ENCODE results near the gene LETMD1.

Gene LETMD1

GRCh38 chr12:51047655-51048540, at the start of gene LETMD1:
Gene LETMD1 (plus strand): TSS chr12:51048327. CDS start chr12:51048357, 30 bp downstream.
- Histone ChIP-seq H3K9me2 (replicated peaks; ENCODE audit: insufficient read depth, low read length) (no peaks in the 10 kb centered on the region), H4K20me1 (ENCODE audit: low read depth, low read length) (no peaks in the 10 kb centered on the region), H3K4me3 (ENCODE audit: insufficient read depth, low read length, poor library complexity, severe bottlenecking) (peak within 1 kb of the TSS; percentile 78), H3K27me3 (ENCODE audit: low read length) (no peaks in the 10 kb centered on the region), H3K4me2 (ENCODE audit: low read depth, low read length, poor library complexity, severe bottlenecking) (peak within 1 kb of the TSS; percentile 93), H3K27ac (ENCODE audit: low read depth, low read length) (peak within 1 kb of the TSS; percentile 52), H3F3A (ENCODE audit: insufficient read depth) (no peaks in the 10 kb centered on the region), H3K79me2 (ENCODE audit: insufficient read depth, low read length) (peaks cover 19% of the 10 kb centered on the region), H3K9ac (ENCODE audit: low read length) (peak within 1 kb of the TSS; percentile 85), H3K36me3 (ENCODE audit: low read length) (peaks cover 7% of the 10 kb centered on the region; the same call in 1 of the 2 replicates), H3K9me3 (ENCODE audit: insufficient read depth, low read length) (no peaks in the 10 kb centered on the region), H2AFZ (ENCODE audit: low read depth, low read length, severe bottlenecking) (peak within 1 kb of the TSS; percentile 56)
- TF ChIP-seq EZH2phosphoT487 (conservative IDR thresholded peaks at IDR 0.05; ENCODE audit: low read length) (no peak), CTCF (IDR thresholded peaks at IDR 0.05; ENCODE audit: insufficient read depth, low read length, poor library complexity, severe bottlenecking) (peak; percentile 97)

- no peaks in the 10 kb centered on the region for H3K27me3 ChIP-seq (ENCODE audit: low read length)
- no peak for TF ChIP-seq EZH2phosphoT487 (conservative IDR thresholded peaks at IDR 0.05; ENCODE audit: low read length)
- TF ChIP-seq CTCF (IDR thresholded peaks at IDR 0.05; ENCODE audit: insufficient read depth, low read length, poor library complexity, severe bottlenecking), result no peak
- H3K4me3 ChIP-seq (ENCODE audit: insufficient read depth, low read length, poor library complexity, severe bottlenecking), result no peak overlapping the region
- H3K27ac ChIP-seq (ENCODE audit: low read depth, low read length), result no peak overlapping the region
- 0 out of 2 replicates have a peak, but pooled peaks cover 2% of the 10 kb centered on the region for H3K36me3 ChIP-seq (ENCODE audit: low read length)
- H3K4me2 ChIP-seq (ENCODE audit: low read depth, low read length, poor library complexity, severe bottlenecking), result no peak overlapping the region
- H3K9me3 ChIP-seq (ENCODE audit: insufficient read depth, low read length), result no peaks in the 10 kb centered on the region
- no peaks in the 10 kb centered on the region for H3K9me2 ChIP-seq (replicated peaks; ENCODE audit: insufficient read depth, low read length)
- no peaks in the 10 kb centered on the region for H3F3A ChIP-seq (ENCODE audit: insufficient read depth)
- no peaks in the 10 kb centered on the region for H3K79me2 ChIP-seq (ENCODE audit: insufficient read depth, low read length)
- no peaks in the 10 kb centered on the region for H4K20me1 ChIP-seq (ENCODE audit: low read depth, low read length)
- no peak overlapping the region for H2AFZ ChIP-seq (ENCODE audit: low read depth, low read length, severe bottlenecking)
- no peak overlapping the region for H3K9ac ChIP-seq (ENCODE audit: low read length)
Observed at GRCh38 chr12:50999093-50999492, 49.0 kb upstream of the LETMD1 start.

- H3K27ac ChIP-seq (ENCODE audit: low read depth, low read length), result no peak overlapping the region
- no peak overlapping the region for H3K4me2 ChIP-seq (ENCODE audit: low read depth, low read length, poor library complexity, severe bottlenecking)
- no peaks in the 10 kb centered on the region for H3F3A ChIP-seq (ENCODE audit: insufficient read depth)
- TF ChIP-seq CTCF (IDR thresholded peaks at IDR 0.05; ENCODE audit: insufficient read depth, low read length, poor library complexity, severe bottlenecking) (no peak), EZH2phosphoT487 (conservative IDR thresholded peaks at IDR 0.05; ENCODE audit: low read length) (no peak)
- H3K27me3 ChIP-seq (ENCODE audit: low read length), result no peaks in the 10 kb centered on the region
- H3K36me3 ChIP-seq (ENCODE audit: low read length), result no peaks in the 10 kb centered on the region
- H4K20me1 ChIP-seq (ENCODE audit: low read depth, low read length), result no peaks in the 10 kb centered on the region
- no peak overlapping the region for H3K4me3 ChIP-seq (ENCODE audit: insufficient read depth, low read length, poor library complexity, severe bottlenecking)
- no peaks in the 10 kb centered on the region for H3K79me2 ChIP-seq (ENCODE audit: insufficient read depth, low read length)
- no peaks in the 10 kb centered on the region for H3K9me2 ChIP-seq (replicated peaks; ENCODE audit: insufficient read depth, low read length)
- no peaks in the 10 kb centered on the region for H3K9me3 ChIP-seq (ENCODE audit: insufficient read depth, low read length)
- no peak overlapping the region for H3K9ac ChIP-seq (ENCODE audit: low read length)
- no peak overlapping the region for H2AFZ ChIP-seq (ENCODE audit: low read depth, low read length, severe bottlenecking)
Observed at GRCh38 chr12:51000245-51000644, 47.9 kb upstream of the LETMD1 start.
